NB4 (cell line): ENCODE measurements around the gene CMIP.

Experiments used
- MYC ChIP-seq: IDR thresholded peaks from 2 replicates; pipeline ENCODE4 v1.6.1; 2011; ENCODE audit warnings: low read depth, low read length
- POLR2A ChIP-seq: IDR thresholded peaks from 2 replicates; pipeline ENCODE4 v1.6.1; 2011; ENCODE audit warnings: mild to moderate bottlenecking; ENCODE audit not compliant: insufficient read length; ENCODE audit errors: extremely low read depth
- TF ChIP-seq, protein P1 (sequence below): IDR thresholded peaks from one replicate; pipeline ENCODE4 v1.5.1; 2012; ENCODE audit warnings: low read depth, low read length

DNA sequence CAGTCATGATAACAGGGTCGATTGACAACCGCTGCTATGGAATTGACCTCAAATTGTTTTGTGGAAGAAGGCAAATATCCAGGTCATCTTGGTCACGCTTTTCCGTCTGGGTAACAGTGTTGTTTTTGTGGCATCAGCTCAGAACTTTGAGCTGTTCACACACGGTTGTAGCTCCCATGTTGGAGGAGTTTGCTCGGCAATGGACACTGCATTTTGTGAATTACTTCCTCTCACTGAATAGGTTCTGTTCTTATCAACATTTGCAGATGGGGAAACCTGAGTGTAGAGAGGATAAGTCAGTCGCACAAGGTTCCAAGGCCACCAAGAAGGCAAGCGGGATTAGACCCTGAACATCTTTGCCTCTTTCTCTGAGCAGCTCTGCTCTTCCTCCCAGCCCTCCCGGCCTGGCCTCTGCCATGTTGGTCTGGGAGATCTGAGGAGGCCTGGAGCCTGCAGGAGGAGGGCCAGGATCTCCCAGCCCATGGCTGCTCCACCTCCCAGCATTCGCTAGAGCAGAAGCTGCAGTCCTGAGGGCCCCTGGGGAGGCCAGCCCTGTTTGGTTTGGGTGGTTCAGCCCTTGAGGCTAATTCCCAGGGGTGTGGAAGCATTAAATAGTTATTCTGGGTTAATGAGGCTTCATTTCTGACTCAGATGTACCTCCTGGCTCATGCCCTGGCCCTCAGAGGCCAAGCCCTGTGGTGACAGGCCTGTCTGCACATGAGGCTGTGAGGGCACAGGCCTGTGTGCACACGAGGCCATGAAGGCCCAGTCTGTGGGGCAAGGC is 180.3 kb downstream of the CMIP start:
- TF ChIP-seq, protein P1, sequence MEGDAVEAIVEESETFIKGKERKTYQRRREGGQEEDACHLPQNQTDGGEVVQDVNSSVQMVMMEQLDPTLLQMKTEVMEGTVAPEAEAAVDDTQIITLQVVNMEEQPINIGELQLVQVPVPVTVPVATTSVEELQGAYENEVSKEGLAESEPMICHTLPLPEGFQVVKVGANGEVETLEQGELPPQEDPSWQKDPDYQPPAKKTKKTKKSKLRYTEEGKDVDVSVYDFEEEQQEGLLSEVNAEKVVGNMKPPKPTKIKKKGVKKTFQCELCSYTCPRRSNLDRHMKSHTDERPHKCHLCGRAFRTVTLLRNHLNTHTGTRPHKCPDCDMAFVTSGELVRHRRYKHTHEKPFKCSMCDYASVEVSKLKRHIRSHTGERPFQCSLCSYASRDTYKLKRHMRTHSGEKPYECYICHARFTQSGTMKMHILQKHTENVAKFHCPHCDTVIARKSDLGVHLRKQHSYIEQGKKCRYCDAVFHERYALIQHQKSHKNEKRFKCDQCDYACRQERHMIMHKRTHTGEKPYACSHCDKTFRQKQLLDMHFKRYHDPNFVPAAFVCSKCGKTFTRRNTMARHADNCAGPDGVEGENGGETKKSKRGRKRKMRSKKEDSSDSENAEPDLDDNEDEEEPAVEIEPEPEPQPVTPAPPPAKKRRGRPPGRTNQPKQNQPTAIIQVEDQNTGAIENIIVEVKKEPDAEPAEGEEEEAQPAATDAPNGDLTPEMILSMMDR, result no peak
- TF ChIP-seq POLR2A (no peak), MYC (no peak)
